Measurements from ENCODE around the gene RASAL2.
"Not testable (repeated sequence)": the region's sequence is repeated elsewhere in the genome, so short reads cannot be mapped to it uniquely, and the experiment has no call there.

Gene RASAL2

DNA sequence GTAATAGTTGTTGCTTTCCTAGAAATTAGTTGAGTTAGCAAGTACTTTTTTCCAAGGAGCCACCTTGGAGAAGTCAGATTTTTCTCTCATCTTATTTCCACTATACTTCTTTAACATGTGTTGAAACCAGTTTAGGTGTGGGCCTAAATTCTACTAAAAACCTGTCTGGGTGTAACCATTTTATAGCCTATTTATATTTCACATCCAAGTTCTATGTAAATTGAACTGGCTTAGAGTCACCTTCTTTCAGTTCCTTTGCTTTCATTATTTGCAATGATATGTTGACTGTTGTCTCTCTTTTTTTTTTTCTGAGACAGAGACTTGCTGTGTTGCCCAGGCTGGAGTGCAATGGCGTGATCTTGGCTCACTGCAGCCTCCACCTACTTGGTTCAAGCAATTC, 207.2 kb downstream of the RASAL2 start:
- no peak for DNase-seq

DNA sequence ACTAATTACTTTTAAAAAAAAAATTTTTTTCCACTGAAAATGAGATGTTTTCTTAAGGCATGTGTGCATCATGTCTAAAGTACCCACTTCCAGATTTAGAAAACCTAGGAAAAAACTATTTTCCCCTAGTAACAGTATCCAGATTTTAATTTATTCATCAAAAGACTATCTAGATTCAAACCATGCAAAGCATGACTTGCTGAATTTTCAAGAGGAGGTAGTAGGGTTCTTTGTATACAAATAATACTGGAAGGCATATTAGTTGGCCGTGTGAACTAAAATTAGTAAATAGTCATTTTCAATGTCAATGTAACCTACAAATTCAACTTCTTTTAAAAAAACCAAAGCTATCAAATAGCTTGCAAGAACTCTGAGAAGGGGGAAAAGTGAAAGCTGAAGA, 213.4 kb downstream of the RASAL2 start:
- DNase-seq: no peak

DNA sequence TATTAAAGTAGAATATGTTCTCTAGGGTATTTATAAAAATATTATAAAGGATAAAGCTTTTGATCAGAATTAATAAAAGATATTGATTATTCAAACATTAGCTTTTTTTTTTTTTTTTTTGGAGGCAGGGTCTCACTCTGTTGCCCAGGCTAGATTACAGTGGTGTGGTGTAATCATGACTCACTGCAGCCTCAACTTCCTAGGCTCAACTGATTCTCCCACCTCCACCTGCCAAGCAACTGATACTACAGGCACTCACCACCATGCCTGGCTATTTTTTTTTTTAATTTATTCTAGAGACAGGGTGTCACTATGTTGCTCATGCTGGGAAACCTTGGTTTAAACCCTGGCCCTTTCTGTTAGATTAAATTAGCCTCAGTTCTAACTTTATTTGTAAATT, 214.5 kb downstream of the RASAL2 start:
- no peak for DNase-seq

DNA sequence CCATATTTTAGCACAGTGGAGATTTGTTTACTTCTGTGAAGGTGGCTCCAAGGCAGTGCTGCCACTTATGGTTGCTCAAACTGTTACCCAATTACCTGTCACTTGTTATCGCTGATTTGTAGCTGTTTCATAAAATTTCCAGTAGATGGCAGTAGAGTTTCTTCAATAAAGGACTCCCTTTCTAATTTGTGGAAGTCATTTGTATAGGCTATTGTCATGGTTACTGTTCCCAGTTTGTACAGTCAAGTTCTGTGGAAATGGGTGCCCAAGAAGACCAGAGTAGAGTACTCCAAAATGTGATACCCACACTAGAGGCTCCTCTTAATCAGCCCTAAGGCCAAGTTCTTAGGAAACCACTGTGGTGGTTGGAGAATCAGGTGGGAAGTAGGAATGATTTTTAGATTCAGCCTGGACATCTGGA, 216.8 kb downstream of the RASAL2 start:
- no peak for DNase-seq

DNA sequence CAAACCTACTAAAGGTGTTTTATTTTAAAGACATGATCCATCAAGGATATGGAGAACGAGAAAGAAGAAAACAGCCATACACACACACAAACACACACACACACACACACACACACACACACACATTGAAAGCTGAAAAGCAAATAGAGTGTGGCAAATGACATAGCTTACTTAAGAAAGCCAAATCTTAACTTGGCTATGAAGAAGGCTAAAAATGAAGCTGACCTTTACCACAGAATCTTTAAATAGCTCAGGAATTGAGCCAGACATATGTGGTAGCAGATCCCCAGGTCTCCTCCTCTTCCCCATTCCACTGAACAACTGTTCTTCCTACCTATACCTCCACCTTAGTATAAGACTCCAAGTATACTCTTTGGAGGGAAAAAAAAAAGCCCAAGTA, 217.3 kb downstream of the RASAL2 start:
- no peak for DNase-seq

- DNase-seq: not testable (repeated sequence)
These were observed 226.5 kb downstream of the RASAL2 start for GRCh38 chr1:178320280-178320982.

DNA sequence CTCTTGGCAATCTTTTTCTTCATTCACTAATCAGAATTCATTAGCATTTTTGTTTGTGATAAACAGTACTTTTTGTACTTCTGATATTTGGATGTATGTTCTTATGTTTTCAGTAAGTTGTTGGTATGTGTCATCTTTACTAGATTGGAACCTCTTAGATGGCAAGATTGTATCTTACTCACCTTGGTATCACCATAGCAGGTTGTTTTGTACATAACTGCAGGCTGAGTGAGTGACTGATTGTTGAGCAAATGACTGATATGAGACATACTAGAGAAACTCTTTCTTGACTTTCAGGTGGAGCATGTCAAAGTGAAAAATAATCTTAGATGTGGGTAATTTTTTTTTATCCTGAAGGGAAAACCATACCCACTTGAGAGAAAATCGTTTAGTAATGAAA, 229.2 kb downstream of the RASAL2 start:
- no peak for DNase-seq

DNA sequence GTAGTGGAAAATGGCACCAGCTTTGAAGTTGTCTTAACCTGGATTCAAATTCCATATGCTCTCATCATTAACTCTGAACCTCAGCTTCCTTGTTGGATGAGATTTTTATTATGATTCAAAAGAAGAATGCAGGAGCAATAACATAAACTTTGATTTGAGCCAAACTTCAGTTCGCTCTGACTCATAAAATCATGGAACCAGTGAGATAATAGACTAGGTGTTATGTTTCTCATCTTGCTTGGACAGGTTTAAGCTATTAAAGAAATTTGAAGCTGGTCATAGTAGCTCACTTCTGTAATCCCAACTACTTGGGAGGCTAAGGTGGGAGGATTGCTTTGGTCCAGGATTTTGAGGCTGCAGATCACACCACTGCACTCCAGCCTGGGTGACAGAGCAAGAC, 230.1 kb downstream of the RASAL2 start:
- DNase-seq: no peak

- no peak for DNase-seq
These were observed 234.8 kb downstream of the RASAL2 start for GRCh38 chr1:178328728-178329127.

- no peak for DNase-seq
These were observed 236.2 kb downstream of the RASAL2 start for GRCh38 chr1:178330153-178330552.

GRCh38 chr1:178330848-178331497, 237.1 kb downstream of the RASAL2 start:
- no peak for DNase-seq

DNA sequence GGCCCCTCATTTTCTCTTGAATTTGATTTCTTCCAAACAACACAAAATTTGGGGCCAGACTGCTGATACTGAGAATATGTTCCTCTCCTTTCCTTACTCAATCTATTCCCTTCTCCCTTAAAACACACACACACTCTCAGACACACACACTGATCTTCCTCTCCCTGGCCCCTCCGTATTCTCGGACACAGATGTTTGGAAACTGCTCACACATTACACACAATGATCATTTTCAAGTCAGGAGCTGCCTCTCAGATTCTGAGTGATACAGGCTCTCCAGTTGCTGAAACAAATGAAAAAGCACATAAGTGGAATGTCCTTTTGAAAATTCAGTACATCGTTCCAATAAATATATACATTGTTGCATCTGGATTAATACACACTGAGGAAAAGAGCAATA, 241.5 kb downstream of the RASAL2 start:
- DNase-seq: no peak

DNA sequence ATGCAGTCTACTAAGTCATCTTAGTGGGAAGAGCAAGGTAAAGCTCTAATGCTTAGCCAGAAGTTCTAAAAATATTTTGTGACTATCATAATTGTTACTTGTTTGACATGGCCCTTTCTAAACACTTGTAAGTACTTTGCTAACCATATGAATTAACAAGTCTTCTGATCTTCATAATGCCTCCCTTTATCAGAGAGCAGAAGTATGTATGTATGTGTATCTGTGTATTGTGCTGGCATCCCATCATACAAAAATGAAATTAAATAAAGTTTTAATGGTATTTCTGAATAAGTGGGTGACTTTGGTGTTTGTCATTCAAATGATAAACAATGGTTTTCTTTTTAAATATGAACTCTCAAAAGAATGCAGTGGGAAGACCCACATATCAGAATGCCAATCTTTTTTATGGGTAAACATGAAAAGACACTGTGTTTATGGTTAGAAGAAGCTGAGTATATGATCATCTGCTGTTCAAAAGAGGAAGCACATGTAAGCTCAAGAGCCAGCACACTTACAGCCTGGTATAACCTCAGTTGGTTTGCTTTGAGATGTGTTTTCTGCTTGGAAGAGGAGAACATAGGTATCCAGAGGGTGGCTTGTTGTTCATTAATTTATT, 243.3 kb downstream of the RASAL2 start:
- no peak for DNase-seq

DNA sequence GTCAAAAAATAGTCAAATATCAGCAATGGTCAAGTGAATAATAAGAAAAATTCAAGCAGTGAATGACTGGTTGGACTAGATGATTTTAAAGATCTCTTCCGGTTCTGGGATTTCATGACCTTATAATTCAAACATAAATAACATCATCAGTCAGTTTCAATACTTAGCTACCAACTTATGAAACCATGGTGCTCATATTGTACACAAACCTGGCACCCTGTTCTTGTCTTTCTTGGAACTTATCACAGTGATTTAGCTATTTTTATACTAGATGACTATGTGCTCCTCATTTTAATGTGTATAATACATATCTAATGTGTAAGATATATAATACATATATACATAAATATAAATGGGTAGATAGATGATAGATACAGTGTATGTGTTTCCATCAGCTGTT, 245.9 kb downstream of the RASAL2 start:
- DNase-seq: no peak

GRCh38 chr1:178341261-178341956, 247.5 kb downstream of the RASAL2 start:
- DNase-seq: no peak

GRCh38 chr1:178342745-178343144, 248.8 kb downstream of the RASAL2 start:
- DNase-seq: no peak

DNA sequence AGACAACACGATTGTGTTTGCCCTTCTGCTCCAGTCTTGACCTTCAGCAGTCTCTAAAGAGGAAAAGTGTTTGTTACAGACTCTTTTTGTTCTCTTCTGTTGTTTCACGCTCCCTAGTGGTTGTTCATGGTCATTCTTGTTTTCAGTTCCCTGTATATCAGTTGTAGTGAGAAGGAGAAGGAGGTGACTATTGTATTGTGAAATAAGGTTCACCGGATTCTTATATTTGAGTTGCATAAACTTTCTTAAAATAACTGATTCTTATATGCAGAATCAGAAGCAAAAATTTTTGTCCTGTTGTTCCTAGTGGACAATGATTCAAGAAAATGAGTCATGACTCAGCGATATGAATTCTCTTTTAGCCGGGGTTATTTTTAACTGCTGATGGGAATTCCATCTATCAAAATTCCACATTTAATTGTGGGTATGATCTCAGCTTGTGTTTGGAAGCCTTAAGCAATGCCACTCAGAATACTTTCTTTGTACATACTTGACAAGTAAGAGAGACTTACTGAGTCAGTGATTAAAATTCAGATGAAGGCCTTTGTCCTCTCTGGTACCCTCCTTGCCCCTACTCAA, 250.7 kb downstream of the RASAL2 start:
- DNase-seq: no peak

GRCh38 chr1:178345238-178345637, 251.3 kb downstream of the RASAL2 start:
- DNase-seq: no peak

DNA sequence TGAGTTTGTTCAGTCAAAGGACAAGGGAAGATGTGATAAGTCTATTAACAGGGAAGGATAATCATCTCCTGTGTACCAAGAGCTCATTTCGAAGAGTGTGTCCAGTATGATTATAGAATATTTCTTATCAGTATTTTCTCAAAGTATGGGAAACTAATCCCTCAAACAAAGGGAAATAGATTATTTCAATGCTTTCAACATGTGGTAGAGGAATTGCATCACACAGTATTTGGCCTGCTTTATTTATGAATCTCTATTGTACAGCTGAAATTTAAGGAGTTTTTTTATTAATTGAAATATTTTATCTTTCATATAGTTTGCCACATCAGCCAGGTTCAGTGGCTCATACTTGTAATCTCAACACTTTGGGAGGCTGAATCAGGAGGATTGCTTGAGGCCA, 251.9 kb downstream of the RASAL2 start:
- DNase-seq: no peak

DNA sequence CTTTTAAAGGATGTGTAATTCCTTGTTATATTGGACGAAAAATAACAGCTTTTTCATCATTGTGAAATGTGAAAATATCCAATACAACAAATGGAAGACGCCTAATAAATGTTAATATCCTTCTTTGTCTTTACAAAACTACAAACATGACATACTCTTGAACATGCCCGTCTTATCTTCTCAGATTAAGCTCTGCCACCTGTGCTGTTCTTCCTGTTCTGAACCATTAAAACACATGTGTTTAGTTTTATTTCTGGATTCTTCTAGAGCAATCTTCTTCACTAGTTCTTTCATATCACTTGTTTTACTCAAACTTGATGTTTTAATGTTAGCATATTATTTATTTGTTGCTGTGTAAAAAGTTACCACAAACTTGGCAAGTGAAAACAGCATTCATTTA, 255.9 kb downstream of the RASAL2 start:
- no peak for DNase-seq

GRCh38 chr1:178351911-178352310, 258.0 kb downstream of the RASAL2 start:
- DNase-seq: not testable (repeated sequence)

DNA sequence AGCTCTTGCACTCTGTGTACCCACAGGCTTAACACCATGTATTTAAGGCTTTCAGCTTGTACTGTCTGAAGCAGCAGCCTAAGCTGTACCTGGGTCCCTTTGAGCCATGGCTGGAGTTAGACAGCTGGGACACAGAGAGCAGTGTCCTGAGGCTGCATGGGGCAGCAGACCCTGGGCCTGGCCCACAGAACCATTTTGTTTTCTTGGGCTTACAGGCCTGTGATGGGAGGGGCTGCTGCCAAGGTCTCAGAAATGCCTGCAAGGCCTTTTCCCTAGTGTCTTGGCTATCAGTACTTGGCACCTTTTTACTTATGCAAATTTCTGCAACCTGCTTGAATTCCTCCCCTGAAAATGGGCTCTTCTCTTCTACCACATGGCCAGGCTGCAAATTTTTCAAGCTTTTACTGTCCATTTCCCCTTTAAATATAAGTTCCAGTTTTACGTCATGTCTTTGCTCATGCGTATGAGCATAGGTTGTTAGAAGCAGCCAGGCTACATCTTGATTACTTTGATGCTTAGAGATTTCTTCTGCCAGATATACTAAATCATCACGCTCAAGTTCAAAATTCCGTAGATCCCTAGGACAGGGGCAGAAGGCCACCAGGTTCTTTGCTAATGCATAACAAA, 259.0 kb downstream of the RASAL2 start:
- no peak for DNase-seq

GRCh38 chr1:178353524-178353923, 259.6 kb downstream of the RASAL2 start:
- DNase-seq: no peak

All from activated CD4-positive, alpha-beta T cell treated with anti-CD3 and anti-CD28 coated beads, Interleukin-2, amount 50 U/mL, for 48 hours (primary cell).